Activated T-helper 1 cell treated with anti-CD3 and anti-CD28 coated beads, Interleukin-2, amount 50 U/mL, for 16 hours (primary cell): Measurements from ENCODE around the gene RGS6.

Experiments
- DNase-seq, 2 donors: peaks; one replicate each; pipeline ENCODE4 v3.0.0-alpha.2; 2020; ENCODE audit warnings: low read depth in 1 of 2, low spot score in 1 of 2

Gene RGS6

GRCh38 chr14:72154645-72155378 is 222.6 kb downstream of the RGS6 start:
- no peak for DNase-seq

GRCh38 chr14:72155379-72155993 is 223.3 kb downstream of the RGS6 start:
- no peak for DNase-seq

GRCh38 chr14:72164420-72165228 is 232.4 kb downstream of the RGS6 start:
- no peak for DNase-seq

- no peak for DNase-seq
These were observed 233.0 kb downstream of the RGS6 start for GRCh38 chr14:72165229-72165698.

- no peak for DNase-seq
These were observed 237.3 kb downstream of the RGS6 start for GRCh38 chr14:72169521-72169920.

GRCh38 chr14:72172049-72172448 is 239.8 kb downstream of the RGS6 start:
- no peak for DNase-seq

- DNase-seq: no peak
These were observed 240.4 kb downstream of the RGS6 start for GRCh38 chr14:72172597-72172996.

GRCh38 chr14:72173038-72173720 is 240.9 kb downstream of the RGS6 start:
- DNase-seq: no peak

- no peak for DNase-seq
These were observed 245.0 kb downstream of the RGS6 start for GRCh38 chr14:72177251-72177650.

GRCh38 chr14:72178517-72178916 is 246.3 kb downstream of the RGS6 start:
- DNase-seq: no peak

GRCh38 chr14:72182708-72183432 is 250.6 kb downstream of the RGS6 start:
- DNase-seq: no peak

GRCh38 chr14:72183631-72184030 is 251.4 kb downstream of the RGS6 start:
- DNase-seq: no peak

GRCh38 chr14:72186523-72186922 is 254.3 kb downstream of the RGS6 start:
- no peak for DNase-seq

- DNase-seq: no peak
These were observed 264.2 kb downstream of the RGS6 start for GRCh38 chr14:72196237-72197015.

GRCh38 chr14:72201645-72202044 is 269.4 kb downstream of the RGS6 start:
- no peak for DNase-seq

- DNase-seq: no peak
These were observed 281.2 kb downstream of the RGS6 start for GRCh38 chr14:72213424-72213823.

GRCh38 chr14:72215080-72215479 is 282.9 kb downstream of the RGS6 start:
- DNase-seq: no peak

GRCh38 chr14:72217135-72217534 is 284.9 kb downstream of the RGS6 start:
- no peak for DNase-seq

- DNase-seq: no peak
These were observed 289.8 kb downstream of the RGS6 start for GRCh38 chr14:72222046-72222445.

- DNase-seq: no peak
These were observed 304.4 kb downstream of the RGS6 start for GRCh38 chr14:72236629-72237028.
